Gastrocnemius medialis (tissue), 4 donors: ENCODE data around the gene SSBP4.

Experiments
- CTCF ChIP-seq, 5 experiments: fragments of 450-650 bp in 3 of 5; fragments of 200-600 bp in 2 of 5; sonication (generic) in 2 of 5; IDR thresholded peaks in 4 of 5; conservative IDR thresholded peaks in 1 of 5; 1 replicate in 4 of 5; 2 replicates in 1 of 5; pipeline ENCODE4 v1.5.1; 2016 to 2019; ENCODE audit warnings: antibody characterized with exemption in 5 of 5, mild to moderate bottlenecking in 3 of 5, moderate library complexity in 3 of 5
- POLR2A ChIP-seq, 2 donors: fragments of 450-650 bp; IDR thresholded peaks; one replicate each; pipeline ENCODE4 v1.6.1; 2017; ENCODE audit warnings: antibody characterized with exemption in 2 of 2, mild to moderate bottlenecking in 2 of 2, moderate library complexity in 2 of 2

GRCh38 chr19:18467978-18468377 is 48.8 kb downstream of the SSBP4 start:
- TF ChIP-seq CTCF (IDR thresholded peaks at IDR 0.05 in 4 of 5, conservative IDR thresholded peaks at IDR 0.05 in 1 of 5) (no peak), POLR2A (IDR thresholded peaks at IDR 0.05) (no peak)
